ENCODE data around the gene SPG7.

- TF ChIP-seq, protein P1, sequence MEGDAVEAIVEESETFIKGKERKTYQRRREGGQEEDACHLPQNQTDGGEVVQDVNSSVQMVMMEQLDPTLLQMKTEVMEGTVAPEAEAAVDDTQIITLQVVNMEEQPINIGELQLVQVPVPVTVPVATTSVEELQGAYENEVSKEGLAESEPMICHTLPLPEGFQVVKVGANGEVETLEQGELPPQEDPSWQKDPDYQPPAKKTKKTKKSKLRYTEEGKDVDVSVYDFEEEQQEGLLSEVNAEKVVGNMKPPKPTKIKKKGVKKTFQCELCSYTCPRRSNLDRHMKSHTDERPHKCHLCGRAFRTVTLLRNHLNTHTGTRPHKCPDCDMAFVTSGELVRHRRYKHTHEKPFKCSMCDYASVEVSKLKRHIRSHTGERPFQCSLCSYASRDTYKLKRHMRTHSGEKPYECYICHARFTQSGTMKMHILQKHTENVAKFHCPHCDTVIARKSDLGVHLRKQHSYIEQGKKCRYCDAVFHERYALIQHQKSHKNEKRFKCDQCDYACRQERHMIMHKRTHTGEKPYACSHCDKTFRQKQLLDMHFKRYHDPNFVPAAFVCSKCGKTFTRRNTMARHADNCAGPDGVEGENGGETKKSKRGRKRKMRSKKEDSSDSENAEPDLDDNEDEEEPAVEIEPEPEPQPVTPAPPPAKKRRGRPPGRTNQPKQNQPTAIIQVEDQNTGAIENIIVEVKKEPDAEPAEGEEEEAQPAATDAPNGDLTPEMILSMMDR (IDR thresholded peaks at IDR 0.05), result no peak
- no peak for TF ChIP-seq POLR2A (IDR thresholded peaks at IDR 0.05)
Observed at GRCh38 chr16:89572485-89573205, 64.4 kb downstream of the SPG7 start.

All from esophagus squamous epithelium (tissue), 4 donors.